NCI-H345 treated with DMSO at 0.1 percent for 48 hours (cell line): ENCODE results near the gene SNAI3.
A peak's percentile ranks its signal among the peaks of the same experiment; 100 is the strongest.

ENCODE experiments used
- DNase-seq: peaks from one replicate; lab custom pipeline; 2025; ENCODE audit not compliant: unreplicated experiment; lab: John Stamatoyannopoulos, UW

SNAI3 gene

DNA sequence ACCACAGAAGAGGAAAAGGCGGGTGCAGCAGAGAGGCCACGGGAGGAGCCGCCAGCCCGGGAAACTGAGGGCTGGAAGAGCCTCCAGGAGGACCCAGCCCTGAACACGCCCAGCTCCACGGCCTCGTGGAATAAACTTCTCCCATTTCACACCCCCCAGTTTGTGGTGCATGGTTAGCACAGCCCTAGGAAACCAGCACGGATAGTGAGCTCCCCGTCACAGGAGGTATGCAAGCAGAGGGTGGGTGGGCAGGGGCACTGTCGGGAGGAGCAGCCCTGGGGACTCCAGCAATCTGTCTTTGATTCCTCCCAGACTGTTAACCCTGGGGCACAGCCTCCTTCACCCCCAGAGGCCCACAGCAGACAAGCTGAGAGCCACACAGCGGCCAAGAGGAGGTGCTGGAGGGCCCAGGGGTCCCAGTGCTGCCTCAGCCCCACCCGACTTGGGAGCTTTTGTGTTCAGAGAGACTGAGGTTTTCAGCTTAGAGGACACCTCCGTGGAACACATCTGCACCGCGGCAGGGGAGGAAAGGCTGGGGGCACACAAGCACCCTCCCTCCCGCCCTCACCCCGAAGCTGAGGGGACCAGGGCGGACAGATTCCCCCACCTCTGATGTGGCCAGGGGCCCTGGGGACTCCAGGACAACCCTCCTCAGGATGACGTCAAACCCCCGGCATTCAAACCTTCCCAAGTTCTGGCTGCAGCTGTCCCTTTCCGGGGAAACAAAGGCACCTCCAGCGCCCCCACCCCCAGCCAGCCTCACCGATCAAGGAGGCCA, 49.6 kb downstream of the SNAI3 start:
- no peak for DNase-seq

DNA sequence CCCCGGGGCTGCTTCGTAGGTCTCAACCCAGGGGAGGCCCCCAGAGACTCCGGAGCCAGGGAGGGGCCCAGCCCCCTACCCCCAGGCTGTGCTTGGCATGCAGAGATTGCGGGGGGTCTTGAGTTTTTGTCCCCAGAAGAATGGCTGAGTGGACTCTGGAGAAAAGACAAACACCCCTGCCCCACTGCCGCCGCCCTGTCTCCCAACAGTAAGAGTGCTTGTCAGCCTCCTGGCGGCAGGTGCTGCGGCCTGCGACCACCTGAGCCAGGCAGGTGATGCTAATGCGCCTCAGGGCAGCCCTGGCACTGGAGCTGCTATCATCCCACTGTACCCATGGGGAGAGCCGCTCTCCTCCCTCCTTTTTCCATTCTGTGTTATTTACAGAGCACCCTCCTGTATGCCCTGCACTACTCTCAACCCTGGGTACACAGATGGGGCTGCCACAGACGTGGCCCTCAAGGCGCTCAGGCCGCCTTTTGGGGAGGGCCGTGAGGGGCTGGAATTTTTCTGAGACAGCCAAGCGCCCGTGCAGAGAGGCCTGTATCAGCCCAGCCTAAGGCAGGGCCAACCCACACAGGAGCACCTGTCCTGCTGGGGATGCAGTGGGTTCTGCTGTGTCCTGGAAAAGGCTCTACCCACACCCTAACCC, 50.5 kb downstream of the SNAI3 start:
- DNase-seq = peak; percentile 65

DNA sequence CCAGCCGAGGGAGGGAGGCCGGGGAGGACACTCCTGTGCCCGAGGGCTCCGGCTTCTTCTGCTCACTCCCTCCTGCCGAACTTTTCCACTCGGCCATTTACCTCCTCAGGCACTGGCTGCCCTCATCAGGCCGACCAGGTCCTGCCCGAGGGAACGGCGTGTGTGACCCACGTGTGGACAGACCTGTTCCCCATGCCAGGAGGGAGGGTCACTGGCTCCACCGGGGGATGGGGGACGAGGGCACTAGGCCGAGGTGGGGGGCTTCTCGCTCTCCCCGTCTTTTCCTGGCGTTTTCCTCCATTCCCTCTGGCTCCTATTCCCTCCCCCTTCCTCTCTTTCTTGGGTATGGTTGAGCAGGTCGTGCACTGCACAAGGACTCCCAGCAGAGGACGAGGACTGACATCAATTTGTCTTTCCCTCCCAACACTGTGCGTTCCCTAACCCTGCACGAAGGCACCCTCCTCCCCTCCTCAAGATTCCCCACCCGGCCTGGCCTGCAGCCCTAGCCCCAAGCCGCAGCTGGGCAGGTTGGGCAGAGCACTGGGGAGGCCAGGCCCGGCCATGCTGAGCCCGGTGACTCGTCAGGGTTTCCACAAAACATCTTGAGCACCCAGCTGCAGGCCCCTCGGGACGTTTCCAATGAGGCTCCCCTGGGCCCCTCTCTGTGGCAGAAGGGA, 51.2 kb downstream of the SNAI3 start:
- DNase-seq = no peak

DNA sequence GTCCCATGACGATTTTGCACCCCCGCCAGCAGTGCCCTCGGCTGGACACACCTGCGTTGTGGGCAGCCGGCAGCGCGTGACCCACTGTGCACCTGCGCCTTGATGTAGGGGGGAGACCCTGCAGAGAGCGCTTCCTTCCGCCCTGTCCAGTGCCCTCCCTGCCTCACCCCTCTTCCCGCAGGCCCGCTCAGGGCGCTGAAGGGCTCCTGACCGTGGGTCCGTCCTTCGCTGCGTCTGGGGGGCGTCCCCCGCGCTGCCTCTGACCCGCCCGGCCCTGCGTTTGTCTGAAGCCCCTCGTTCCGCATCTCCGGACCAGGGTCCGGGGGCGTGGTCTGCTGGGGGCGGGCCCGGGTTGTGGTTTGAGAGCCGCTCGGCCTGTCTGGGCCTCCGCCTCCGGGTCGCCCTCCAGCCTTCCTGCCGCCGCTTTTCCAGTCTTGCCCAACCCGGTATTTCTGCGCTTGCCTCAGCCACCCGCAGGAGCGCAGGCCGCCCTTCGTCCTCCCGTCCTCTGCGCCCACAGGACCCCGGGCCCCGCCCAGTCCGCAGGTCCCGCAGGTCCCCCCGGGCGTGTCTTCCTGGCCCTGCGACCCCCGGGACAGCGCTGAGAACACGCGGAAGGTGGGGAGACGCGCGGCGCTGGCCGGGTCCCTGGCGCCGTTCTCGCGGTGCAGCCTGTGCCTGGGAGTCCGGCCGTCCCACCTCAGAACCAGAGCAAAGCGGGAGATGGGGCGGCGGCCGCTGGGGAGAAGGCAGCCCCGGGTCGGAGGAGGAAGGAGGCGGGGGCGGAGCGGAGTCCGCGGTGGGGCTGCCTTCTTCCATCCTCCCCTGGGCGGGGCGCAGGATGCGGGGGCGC, 51.9 kb downstream of the SNAI3 start:
- no peak for DNase-seq

DNA sequence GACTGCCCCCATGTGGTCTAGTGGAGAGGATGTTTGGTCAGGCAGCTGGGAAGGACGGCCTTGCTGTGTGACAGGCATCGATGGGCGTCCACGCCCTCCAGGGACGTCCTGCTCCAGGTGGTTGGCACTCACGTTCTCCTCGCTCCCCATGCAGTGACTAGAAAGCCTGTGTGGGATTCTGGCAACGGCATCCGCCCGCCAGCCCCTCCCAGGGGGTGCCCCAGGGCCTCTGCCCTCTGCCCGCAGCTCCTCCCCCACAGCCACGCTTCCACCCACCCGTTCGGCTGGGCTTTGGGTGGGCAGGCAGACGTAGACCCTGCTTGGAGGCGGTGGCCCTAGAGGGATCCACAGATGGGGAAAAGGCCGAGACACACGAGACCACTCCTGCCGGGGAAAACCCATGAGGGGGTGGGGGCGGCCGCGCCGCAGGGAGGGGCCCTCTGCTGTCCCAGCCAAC, 52.6 kb downstream of the SNAI3 start:
- DNase-seq = no peak

DNA sequence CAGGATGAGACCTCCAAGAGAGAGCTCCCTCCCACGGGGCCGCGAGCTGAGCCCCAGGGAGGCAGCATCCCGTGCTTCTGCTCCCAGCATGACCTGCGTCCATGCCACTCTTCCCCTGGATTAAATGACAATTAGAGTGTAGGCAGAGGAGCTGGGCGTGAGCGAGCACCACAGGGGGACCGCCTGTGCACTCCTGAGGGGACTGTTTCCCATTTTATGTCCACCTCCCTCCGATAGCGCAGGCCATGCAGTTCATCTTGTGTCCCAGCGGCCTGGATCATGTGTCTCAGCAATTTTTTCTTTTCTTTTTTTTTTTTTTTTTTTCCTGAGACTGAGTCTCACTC, 53.7 kb downstream of the SNAI3 start:
- DNase-seq = no peak

DNA sequence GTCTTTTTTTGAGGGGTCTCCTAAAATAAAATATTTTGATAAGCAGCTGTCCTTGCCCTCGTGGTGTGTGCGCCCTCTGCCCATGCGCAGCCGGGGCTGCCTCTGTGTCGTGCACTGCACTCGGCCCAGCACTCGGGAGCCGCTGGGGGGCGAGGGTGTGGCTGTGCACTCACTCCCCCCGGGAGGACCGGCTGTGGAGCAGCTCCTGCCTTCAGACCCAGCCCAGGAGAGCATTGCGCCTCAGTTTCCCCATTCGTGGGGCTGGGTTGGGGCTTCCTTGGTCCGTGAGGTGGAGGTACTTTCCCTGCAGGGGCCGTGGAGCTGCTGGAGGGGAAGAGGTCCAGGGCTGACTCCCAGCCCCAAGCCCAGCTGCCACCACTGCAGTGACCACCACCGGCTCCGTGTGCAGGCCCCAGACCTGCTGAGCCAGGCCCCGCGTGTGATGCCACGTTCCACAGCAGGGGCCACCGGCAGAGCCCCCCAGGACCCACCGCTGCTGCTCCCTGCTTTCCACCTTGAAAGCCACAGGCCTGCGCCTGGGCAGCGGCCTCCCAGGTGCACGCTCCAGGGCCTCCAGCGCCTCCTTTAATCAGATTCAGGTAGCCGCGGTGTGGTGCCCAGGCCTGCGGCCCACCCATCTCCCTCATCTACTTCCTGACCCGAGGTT, 54.3 kb downstream of the SNAI3 start:
- no peak for DNase-seq

DNA sequence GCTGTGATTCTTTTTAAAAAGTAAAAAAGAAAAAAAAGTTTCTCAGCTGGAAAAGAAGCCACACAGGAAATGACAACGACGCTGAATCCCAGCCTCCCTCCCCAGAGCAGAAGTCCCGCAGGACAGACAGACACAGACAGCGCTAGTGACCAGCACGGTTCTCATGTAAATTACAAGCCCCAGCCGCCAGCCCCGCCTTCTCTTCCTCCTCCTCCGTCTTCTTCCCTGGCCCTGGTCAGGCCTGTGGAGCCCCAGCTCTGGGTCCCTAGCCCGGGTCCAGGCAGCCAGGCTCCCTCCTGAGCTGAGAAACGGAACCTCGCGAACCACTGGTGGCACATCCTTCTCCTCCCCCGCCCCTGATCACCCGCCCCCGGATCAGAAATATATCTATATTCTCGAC, 54.9 kb downstream of the SNAI3 start:
- no peak for DNase-seq

DNA sequence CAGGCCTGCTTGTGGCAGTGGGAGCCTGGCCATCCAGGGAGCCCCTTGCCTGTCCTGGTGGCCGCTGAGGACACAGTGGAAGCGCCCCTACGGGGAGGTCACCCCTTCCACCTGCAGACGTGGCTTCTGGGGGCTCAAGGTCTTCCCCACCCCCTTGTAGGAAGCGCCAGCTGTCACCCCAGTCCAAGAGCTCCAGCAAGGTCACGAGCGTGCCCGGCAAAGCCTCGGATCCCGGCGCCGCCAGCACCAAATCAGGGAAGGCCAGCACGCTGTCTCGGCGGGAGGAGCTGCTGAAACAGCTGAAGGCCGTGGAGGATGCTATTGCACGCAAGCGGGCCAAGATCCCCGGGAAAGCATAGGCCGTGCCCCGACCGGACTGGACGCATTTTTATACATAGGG, 55.4 kb downstream of the SNAI3 start:
- no peak for DNase-seq

DNA sequence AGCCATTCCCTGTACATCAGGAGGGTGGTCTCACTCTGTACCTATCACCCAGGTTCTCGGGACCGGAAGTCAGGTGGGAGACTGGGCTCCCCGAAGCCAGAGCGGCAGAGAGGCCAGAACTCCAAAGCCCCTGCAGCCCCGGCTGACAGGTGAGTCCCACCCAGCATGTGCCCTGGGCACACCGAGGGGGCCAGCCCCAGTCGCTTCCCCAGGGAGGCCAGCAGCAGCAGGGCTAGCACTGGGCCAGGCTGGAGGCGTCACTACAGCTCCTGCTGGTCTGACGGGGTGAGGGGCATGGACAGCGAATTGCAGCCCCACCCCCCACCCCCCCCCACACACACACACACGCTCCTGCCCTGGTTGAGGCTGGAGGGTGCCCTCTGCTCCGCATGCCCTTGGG, 55.9 kb downstream of the SNAI3 start:
- no peak for DNase-seq

DNA sequence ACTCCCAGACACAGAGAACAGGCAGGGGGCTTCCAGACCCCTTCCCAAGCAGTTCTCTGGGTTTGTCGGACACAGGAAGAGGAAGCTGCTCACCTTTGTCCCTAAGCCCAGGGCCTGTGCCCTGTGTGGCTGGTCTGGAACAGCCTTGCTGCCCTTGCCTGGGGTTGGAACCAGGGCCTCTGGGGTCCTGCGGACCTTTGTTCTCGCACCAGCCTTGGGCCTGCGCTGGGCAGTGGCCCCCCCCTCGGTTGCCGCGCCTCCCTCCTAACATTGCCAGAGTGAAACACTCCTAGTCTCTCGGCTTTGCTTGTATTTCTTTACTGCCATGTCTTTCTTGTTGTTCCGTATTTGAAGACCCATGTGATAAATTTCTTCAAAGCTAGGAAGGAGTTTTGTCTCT, 56.5 kb downstream of the SNAI3 start:
- DNase-seq = no peak

DNA sequence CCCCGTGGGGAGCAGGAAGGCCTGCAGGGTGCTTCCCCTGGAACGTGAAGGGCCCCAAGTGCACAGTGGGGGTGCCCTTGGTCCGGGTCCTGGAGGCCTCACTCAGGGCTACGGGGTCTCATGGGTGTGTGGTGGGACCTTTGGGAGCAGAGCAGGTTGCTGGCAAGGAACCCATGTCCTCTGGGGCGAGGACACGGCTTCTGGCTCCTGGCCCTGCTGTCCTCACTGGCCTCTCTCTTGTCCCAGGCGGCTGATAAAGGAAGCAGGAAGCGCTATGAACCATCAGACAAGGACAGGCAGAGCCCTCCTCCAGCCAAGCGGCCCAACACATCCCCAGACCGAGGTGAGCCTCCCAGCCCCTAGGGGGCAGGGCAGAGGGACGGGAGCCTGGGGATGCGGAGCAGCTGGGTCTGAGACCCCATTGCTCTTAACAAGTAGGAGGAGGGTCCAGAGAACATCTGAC, 57.8 kb downstream of the SNAI3 start:
- DNase-seq = no peak
